Posterior vena cava (tissue), 2 donors: ENCODE results near the gene DNMT3A. TPM values are rescaled to one million over a fixed set of nuclear protein-coding genes. Genes with fewer than 3 reads are reported as not detected.

Experiments used
- DNase-seq: peaks from one replicate; pipeline ENCODE4 v3.0.0-alpha.2; 2020; ENCODE audit warnings: low spot score
- intact Hi-C, 2 donors: fragments of 100-400 bp; cut with DNase I; formaldehyde crosslinking; loops; one replicate each; pipeline versions ENCODE4 v1.14.1 to v1.14.2; 2022 to 2023
- total RNA-seq, 2 donors: library from RNA; stranded (reverse); fragmentation: NEBNext Ultra II Directional; extraction: Animal tissue kit (Norgen Biotek cat#: 25700); gene quantifications; one replicate each; pipeline ENCODE4 v1.2.1, GENCODE V29; 2021
- donor health status: DM: yes; HTN: yes; CAD: no.
- donor health status: DM: yes; HTN: yes; CAD: no.

Gene DNMT3A
- total RNA-seq, 2 donors from 2014 or later: 25.9 to 26.3 TPM

DNA sequence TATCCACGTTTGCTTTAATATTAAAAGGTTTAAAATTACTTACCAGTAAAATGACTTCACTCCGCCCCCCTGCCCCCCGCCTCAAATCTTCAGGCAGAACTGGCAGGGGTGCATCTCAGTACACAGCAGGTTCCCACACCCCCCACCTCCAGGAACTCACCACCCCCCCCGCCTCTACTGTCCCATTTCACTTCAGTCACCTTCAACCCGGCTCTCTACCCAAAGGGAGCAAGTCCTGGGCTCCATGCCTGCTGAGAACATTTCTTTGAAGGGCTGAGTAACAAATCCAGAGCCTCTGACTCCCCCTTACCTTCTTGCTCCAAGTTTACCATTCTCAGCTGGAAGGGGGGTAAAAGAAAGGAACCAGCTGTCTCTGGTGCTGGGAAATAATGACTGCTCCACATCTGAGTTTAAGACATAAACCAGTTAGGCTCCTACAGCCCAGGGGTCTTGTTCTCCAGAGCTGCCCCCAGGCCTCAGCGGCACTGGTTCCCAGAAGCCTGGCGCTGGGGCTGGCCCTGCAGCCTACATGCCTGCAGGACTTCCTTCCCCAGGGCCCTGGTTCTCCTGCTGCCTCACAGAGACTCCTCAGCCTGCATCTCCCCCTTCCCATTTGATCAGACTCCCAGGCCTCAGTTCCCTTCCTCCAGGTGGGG lies 42.8 kb downstream of the DNMT3A start:
- intact Hi-C loops: no loop called here
- no peak for DNase-seq

DNA sequence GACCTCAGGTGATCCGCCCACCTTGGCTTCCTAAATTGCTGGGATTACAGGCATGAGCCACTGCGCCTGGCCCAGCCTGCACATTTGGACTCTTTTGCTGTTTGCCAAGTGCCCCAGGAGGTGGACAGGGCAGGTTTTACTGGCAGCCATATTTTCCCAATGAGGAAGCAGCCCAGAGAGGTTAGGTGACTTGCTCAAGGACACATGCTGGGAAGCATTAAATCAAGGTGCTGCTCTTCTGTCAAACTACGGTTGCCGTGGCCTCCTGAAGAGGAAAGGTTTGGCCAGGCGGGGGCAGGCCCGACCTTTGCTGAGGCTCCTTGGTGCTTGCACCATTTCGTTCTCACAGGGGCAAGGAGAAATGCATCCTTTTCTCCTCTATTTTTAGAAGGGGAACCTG lies 44.0 kb downstream of the DNMT3A start:
- intact Hi-C loops: no loop called here
- no peak for DNase-seq

DNA sequence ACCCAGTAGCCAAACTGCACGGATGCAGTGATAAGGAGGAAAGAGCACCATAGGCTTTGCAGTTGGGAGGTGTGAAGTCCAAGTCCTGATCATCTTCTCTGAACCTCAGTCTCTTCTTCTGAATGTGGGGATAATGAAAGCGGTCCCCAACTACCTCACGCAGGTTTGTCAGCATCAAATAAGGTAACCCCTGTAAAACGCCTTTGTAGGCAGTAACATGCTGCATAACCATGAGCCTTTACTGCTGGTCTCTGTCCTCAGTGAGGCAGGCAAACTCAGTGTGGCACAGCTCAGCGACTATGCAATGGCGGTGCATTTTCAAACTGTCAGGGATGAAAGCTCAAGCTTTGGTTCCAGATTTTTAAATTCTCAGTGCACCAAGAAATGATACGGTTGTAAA lies 46.1 kb downstream of the DNMT3A start:
- DNase-seq: no peak
- intact Hi-C loops: no loop called here

DNA sequence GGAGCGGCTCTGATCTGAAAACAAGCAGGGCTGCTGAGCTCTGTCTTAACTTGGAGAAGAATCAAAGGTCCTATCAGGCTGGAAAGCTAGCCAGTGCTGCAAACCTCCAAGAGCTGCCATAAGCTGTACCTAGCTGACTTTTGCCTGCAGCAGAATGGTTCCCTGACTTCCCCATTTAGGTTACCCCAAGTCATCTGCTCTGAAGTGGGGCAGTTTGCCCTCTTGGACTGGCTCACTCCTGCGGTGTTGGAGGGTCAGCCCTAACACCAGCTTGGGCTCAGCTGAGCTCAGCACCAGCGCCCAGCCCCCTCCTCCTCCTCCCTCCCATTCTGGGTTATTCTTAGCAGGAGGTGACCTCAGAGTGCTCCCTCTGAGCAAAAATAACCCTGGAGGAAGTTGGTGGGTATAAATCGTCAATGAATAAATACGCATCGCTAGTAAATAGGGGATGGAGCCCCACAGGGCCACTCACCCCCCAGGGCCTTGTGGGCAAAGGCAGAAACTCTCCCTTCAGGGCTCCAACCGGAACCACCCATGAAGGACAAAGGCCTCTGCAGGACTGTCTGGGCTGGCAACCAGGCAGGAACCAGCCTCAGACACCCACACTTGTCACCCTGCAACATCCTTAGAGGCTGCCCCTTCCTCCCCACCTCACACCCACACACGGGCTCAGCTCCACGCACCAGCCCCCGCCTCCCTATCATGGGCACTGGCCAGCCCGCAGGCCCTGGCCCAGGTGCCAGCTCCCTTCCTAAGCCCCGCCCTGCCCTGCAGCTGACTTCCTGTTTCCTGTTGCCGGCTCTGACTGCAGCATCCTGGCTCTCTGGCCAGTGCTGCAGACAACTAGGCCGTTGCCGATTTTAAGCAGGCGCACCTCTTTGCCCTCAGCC lies 46.9 kb downstream of the DNMT3A start:
- DNase-seq: peak; percentile 94
- intact Hi-C loops: no loop called here

DNA sequence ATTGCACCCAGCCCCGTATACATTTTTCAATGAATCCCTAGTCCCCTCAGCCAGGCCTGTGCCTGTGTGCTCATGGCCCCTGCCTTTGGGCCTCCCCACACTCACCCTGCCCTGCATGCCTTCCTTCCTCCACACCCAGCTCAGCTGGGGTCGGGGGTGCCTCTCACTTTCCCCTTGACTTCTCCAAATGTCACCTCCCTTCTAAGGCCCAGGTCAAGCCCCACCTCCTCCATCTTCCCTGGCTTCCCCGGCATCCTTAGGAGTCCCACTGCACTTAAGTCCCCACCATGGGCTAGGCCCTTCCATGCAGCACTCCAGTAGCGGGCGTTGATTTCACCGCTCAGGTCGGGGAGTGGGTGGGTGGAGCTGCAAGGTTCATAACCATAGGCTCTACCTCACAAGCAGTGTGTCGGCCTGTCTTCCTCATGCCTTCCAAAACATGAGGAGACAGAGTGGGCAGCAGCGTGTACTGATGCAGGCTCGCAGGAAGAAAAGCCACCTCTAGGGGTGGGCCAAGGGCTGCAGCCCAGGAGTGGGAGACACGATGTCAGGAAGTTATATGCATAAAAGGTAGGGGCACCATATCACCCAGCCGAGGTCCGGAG lies 47.7 kb downstream of the DNMT3A start:
- no peak for DNase-seq
- intact Hi-C loops: no loop called here

DNA sequence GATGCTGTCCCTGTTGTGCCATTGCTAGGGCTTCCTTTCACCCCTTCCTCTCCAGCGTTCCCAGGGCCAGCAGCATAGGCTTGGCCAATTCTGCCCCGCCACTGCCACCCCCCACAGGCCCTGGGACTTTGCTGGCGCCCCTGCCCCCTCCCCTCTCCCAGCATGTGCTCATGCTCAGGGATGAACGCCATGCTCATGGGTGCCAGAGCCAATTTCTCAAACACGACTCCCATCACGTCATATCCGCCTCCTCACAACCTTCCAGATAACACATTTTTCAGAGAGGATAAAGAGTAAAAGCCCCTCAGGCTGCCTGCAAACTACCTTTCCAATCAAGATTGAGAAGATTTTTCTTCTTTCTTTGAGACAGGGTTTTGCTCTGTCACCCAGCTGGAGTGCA lies 48.6 kb downstream of the DNMT3A start:
- no peak for DNase-seq
- intact Hi-C loops: no loop called here

DNA sequence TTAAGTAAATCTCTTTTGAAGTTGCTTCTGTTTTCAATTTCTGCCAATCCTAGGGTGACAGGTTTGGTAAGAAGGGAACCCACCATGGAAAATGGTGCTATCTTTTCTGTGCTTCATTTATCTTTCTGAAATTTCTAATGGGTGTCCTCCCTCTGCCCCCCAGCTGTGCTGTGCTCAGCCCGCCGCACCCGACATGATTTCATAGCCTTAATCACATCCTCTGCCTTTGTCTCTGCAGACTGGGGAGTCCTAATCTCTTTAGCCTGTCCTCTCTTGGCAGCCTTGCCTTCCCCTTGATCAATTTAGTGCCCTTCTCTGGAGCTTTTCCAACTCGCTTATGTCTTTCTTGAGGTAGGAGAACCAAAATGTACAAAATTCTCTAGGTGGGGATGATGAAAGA lies 49.3 kb downstream of the DNMT3A start:
- intact Hi-C loops: no loop called here
- no peak for DNase-seq

DNA sequence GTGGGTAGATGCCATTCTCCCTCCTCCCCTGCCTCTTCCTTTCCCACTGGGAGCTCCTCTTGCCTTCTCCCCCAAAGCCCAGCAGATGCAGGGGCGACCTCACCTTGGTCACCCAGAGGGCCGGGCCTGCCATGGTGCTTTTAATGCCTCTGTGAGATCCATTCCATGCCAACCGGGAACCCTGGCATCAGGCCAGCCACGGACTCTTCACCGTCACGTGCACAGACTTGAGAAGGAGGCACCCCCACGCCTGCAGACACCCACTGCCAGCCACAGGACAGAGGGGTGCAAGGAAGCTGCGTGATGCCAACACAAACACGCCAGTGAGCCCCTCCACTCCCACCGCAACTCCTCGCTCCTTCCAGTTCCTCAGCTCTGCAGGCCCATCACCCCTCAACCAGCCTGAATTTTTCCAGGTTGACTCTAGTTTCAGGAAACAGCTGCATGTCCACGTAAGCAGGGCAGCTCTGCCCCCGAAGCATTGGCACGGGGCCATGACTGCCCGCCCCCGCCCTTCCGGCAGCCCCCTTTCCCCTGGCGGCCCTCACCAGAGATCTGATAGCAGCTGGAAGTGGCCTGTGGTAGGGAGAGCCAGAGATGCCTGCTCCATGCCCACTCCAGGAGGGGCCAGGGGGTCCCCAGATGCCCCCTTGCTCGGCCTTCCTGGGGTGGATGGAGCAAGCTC lies 50.8 kb downstream of the DNMT3A start:
- DNase-seq: no peak

DNA sequence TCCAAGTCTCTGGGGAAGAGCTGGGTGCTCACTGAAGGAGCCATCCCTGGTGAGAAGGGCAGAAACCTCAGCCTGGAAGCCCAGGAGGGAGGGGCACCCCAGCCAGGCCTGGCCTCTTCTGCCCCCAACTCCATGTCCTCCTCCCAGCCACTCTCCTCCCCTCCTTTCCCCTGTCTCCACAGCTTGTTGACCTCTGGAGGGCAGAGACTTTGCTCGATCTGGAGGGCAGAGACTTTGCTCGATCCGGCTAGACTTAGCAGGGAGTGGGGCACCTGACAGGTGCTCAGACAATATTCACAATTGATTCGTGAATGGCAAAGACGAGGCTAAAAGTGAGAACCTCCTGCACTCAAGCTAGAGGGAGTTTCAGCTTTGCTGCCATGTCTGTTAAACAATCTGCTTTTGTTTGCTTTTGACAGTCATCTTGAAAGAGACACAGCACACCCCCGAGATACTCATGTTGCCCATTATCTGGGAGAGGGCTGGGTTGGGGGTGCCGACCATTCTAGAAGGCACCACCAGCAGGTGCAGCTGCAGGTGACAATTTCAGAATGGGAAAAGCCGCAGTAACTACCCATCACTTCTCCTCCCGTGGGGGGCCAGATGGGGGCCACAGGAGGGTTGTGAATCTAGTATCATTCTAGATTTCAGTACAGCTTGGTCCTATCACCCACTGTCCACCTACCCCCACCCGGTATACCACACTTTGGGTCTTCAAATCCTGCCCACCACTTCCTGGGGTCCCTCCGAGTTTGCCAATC lies 54.8 kb downstream of the DNMT3A start:
- intact Hi-C loops: loop anchor here in 1 of 2 donors (10.0 kb wide), 1 partner anchor 1582 kb away; no protein-coding TSS in a partner anchor
- DNase-seq: no peak

More for the DNA sequence above, 50.8 kb downstream of the DNMT3A start:
- intact Hi-C loops: no loop called here

DNA sequence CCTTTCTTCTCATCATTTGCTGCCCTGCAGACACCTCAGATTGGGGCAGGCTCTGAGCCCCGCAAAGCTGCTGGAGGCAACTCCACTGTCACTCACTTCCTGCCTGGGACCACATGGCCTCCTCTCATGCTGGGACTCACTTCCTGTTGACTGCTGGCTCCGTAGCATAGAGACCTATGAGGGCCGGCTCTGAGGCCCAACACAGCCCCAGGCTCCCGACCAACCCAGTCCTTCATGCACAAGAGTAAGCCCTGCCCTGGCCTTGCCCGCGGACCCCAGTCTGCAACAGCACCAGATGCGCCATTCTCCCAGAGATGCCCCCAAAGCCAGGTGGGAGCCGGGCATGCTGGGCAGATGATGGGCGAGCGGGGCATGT lies 55.7 kb downstream of the DNMT3A start:
- intact Hi-C loops: loop anchor here in 1 of 2 donors (10.0 kb wide), 1 partner anchor 1581 kb away; no protein-coding TSS in a partner anchor
- no peak for DNase-seq

DNA sequence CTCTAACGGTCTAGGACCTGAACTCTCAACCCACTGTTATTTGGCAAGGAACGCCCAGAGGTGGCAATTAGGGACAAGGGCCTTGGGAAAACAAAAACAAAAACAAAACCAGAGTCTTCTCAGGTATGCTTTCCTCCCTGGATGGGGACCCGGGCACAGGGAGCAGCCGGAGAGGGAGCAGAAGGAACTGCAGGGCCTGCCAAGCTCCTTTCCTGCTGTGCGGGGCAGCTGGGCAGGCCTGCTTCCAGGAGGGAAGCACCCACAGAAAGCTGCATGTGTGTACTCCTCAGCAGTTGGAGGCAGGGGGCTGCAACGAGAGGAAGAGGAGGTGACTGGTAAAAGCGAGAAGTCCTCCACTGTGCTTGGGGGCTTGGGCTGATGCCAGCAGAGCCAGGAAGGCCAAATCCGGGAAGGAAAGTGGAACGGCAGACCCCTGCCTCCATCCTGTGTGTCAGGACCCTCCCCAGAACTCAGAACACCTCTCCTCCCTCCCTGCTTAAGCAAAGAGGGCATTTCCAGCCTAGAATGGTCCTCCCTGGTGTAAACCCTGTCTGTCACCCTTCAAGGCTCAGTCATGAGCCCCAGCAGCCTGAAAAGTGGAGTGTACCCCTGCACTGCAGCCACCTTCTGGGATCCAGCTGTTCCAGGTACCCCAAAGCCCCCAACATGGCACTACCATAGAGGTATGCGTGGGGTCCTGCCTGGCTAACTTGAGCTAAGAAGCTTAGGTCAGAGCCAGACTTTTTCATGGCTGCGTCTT lies 56.3 kb downstream of the DNMT3A start:
- no peak for DNase-seq
- intact Hi-C loops: loop anchor here in 1 of 2 donors (10.0 kb wide), 1 partner anchor 1581 kb away; no protein-coding TSS in a partner anchor

DNA sequence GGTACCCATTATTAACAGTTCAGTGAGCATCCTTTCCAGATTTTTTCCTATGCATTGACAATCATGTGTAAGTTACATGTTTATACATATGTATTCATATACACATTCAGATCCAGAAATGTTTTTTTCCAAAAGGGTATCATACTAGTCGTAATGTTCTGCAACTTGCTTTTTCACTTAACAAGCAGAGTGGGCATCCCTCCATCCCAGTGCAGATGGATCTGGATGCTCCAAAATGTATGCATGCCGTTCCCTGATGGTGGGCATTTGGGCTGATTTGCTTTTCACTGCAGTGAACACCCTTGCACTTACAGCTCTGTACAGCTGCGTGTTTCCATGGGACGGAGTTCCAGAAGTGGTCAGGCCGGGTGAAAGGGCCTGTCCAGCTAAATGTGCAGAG lies 57.0 kb downstream of the DNMT3A start:
- intact Hi-C loops: loop anchor here in 1 of 2 donors (10.0 kb wide), 1 partner anchor 1580 kb away; no protein-coding TSS in a partner anchor
- no peak for DNase-seq

DNA sequence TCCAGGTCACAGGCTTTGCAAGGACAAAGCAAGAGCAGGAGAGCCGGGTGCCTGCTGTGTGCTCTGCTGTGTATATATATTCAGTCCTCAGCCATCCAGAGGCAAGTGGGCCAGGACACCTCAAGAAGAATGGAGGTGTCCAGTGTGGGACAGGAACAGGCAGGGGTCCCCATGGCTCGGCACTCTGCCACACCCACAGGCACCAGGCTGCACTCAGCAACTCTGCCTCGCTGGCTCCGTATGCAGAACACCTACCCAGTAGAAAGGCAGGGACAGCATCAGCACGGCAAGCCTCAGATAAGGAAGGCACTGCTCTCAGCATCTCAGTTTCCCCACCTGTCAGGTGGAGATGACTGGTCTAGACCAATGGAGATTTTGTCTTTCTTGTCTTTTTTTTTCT lies 57.8 kb downstream of the DNMT3A start:
- DNase-seq: no peak
- intact Hi-C loops: loop anchor here in 1 of 2 donors (10.0 kb wide), 1 partner anchor 1579 kb away; no protein-coding TSS in a partner anchor

DNA sequence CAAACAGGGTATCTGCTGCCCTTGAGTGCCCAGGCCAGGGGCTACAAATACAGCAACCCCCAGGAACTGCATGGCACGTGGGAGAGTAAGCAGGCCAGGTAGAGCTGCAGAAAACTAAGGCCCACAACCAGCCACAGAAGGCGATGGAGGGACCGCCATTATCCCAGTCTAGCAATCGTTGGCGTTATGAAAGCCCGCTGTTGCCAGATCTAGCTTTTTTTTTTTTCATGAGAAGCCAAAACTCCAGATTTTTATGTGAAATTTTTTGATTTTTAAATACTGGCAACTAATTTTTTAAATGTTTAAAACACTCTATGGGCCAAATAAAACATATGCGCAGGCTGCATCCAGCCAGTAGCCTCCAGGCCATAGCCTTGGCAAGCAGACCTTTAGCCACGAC lies 59.8 kb downstream of the DNMT3A start:
- DNase-seq: no peak
- intact Hi-C loops: loop anchor here in 1 of 2 donors (10.0 kb wide), 1 partner anchor 1577 kb away; no protein-coding TSS in a partner anchor

DNA sequence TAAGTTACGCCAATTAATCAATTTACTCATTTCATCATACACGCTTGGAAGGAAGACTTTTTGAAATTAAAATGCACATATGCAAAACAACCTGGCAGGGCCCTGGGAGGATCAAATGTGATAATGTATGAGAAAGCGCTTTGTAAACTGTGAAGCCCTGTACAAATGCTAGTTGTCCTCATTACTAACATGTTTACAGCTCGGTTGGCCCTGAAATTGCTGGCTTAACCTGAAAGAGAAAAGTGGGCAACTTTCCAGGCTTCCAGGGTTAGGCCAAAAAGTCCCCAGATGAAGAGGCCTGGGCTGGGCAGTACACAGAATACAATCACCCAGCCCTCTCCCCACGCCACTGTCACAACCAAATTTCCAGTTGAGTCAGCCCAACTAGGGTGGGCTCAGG lies 60.2 kb downstream of the DNMT3A start:
- intact Hi-C loops: loop anchor here in 1 of 2 donors (10.0 kb wide), 1 partner anchor 1577 kb away; no protein-coding TSS in a partner anchor
- DNase-seq: no peak

DNA sequence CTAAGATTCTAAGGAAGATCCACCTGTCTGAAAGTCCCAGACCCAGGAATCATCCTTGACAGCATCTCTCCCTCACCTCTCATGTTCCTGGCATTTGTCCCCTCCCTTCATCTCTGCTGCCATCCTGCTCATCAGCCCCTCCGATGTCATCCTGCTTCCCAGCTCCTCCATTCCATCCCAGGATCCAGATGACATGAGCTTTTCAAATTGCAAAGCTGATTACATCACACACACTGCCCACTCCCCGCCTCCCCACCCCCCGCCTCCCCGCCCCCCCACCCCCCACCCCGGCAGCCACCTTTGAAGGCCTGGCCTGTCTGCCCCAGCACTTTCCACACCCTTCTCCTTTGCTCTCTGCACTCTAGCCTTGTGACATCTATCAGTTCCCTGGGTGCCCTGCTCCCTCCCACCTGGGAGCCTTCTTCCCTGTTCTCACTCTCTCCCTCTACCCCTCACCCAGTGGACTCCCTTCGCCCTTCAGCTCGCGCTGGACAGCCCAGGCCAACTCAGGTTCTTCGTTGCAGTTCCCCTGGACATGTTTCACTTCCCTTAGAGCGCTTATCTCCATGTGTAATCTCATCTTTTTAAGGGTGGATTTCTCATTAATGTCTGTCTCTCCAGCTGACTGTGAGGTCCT lies 61.6 kb downstream of the DNMT3A start:
- intact Hi-C loops: loop anchor here in 1 of 2 donors (10.0 kb wide), 1 partner anchor 1575 kb away; no protein-coding TSS in a partner anchor
- DNase-seq: no peak

DNA sequence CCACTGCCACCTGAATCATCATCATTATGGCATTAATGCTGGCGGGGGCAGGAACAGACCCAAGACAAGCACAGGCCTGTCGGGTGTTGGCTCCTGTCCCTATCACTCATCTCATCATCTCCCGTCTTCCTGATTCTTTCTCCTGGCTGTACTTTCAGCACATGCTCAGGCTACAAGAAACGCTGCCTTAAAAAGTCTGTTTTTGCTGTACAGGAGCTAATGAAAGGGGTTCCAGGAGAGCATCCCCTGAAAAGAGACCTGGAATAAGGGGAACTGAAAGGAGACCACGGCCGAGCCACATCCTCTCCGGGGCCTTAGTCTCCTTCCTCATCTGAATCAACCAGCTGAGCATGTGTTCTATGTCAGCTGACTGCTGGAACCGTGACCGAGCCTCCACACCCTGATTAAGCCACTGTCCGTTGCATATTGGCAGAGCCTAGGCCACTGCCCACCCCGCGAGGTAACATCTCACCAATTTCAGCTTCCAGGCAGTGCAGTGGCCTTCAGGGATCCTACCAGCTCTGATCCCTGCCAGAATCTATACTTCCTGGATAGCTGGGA lies 62.6 kb downstream of the DNMT3A start:
- DNase-seq: peak; percentile 92
- intact Hi-C loops: no loop called here
